ENCODE measurements around the gene FRAS1. TPM values are rescaled to one million over a fixed set of nuclear protein-coding genes. Genes with fewer than 3 reads are reported as not detected.
"Not testable (repeated sequence)": the region's sequence is repeated elsewhere in the genome, so short reads cannot be mapped to it uniquely, and the experiment has no call there.

Gene FRAS1
- total and polyA plus RNA-seq, 3 experiments from 2014 or later: not detected

GRCh38 chr4:78244705-78245485 lies 187.8 kb downstream of the FRAS1 start:
- H3K9me3 ChIP-seq (ENCODE audit: low read length): no peaks in the 10 kb centered on the region
- ChIA-PET CTCF (no interaction called here), POLR2A (no interaction called here)
- no peak for DNase-seq
- H3K27ac ChIP-seq (ENCODE audit: low read depth, low read length): no peak overlapping the region
- Mint-ChIP-seq H3K4me3 (no peak overlapping the region), H3K27ac (no peak overlapping the region), H3K9me3 (peaks cover 0 to 1% (median 0%) of the 10 kb centered on the region in 5 donors), H3K27me3 (peaks cover 0 to 6% of the 10 kb centered on the region in 2 donors), H3K36me3 (no peaks in the 10 kb centered on the region), H3K4me1 (no peaks in the 10 kb centered on the region)
- no peaks in the 10 kb centered on the region for H3K27me3 ChIP-seq (ENCODE audit: insufficient read depth, low read length, poor library complexity, severe bottlenecking)
- H3K4me1 ChIP-seq (ENCODE audit: insufficient read depth, low read length): no peaks in the 10 kb centered on the region
- no peaks in the 10 kb centered on the region for H3K36me3 ChIP-seq (ENCODE audit: insufficient read depth, low read length)
- no peak overlapping the region for H3K4me3 ChIP-seq (ENCODE audit: low read length)

GRCh38 chr4:78247536-78248285 lies 190.6 kb downstream of the FRAS1 start:
- Histone ChIP-seq H3K4me1 (ENCODE audit: insufficient read depth, low read length) (no peaks in the 10 kb centered on the region), H3K4me3 (ENCODE audit: low read length) (no peak overlapping the region), H3K27ac (ENCODE audit: low read depth, low read length) (no peak overlapping the region), H3K27me3 (ENCODE audit: insufficient read depth, low read length, poor library complexity, severe bottlenecking) (no peaks in the 10 kb centered on the region), H3K9me3 (ENCODE audit: low read length) (no peaks in the 10 kb centered on the region), H3K36me3 (ENCODE audit: insufficient read depth, low read length) (no peaks in the 10 kb centered on the region)
- no peak overlapping the region for H3K4me3 Mint-ChIP-seq
- no peaks in the 10 kb centered on the region for H3K36me3 Mint-ChIP-seq
- no peaks in the 10 kb centered on the region for H3K4me1 Mint-ChIP-seq
- CTCF ChIA-PET: no interaction called here
- POLR2A ChIA-PET: no interaction called here
- H3K9me3 Mint-ChIP-seq: peaks cover 0 to 12% (median 11%) of the 10 kb centered on the region in 5 donors
- H3K27me3 Mint-ChIP-seq: peaks cover 0 to 6% of the 10 kb centered on the region in 2 donors
- no peak overlapping the region for H3K27ac Mint-ChIP-seq
- no peak for DNase-seq

- H3K36me3 Mint-ChIP-seq: no peaks in the 10 kb centered on the region
- no peak for DNase-seq
- Histone ChIP-seq H3K27ac (ENCODE audit: low read depth, low read length) (no peak overlapping the region), H3K4me1 (ENCODE audit: insufficient read depth, low read length) (no peaks in the 10 kb centered on the region), H3K27me3 (ENCODE audit: insufficient read depth, low read length, poor library complexity, severe bottlenecking) (no peaks in the 10 kb centered on the region), H3K4me3 (ENCODE audit: low read length) (no peak overlapping the region), H3K36me3 (ENCODE audit: insufficient read depth, low read length) (no peaks in the 10 kb centered on the region), H3K9me3 (ENCODE audit: low read length) (no peaks in the 10 kb centered on the region)
- no peak overlapping the region for H3K4me3 Mint-ChIP-seq
- ChIA-PET POLR2A (no interaction called here), CTCF (no interaction called here)
- H3K4me1 Mint-ChIP-seq: no peaks in the 10 kb centered on the region
- H3K27ac Mint-ChIP-seq: no peak overlapping the region
- H3K27me3 Mint-ChIP-seq: peaks cover 0 to 6% of the 10 kb centered on the region in 2 donors
- H3K9me3 Mint-ChIP-seq: peaks cover 4 to 20% (median 10%) of the 10 kb centered on the region in 5 donors
Measured at GRCh38 chr4:78250500-78250899, 193.4 kb downstream of the FRAS1 start.

- H3K27ac ChIP-seq (ENCODE audit: low read depth, low read length); H3K4me1 ChIP-seq (ENCODE audit: insufficient read depth, low read length); CTCF ChIA-PET; H3K27me3 ChIP-seq (ENCODE audit: insufficient read depth, low read length, poor library complexity, severe bottlenecking); H3K36me3 Mint-ChIP-seq; H3K9me3 ChIP-seq (ENCODE audit: low read length); H3K36me3 ChIP-seq (ENCODE audit: insufficient read depth, low read length); DNase-seq; POLR2A ChIA-PET; H3K4me3 Mint-ChIP-seq; H3K27ac Mint-ChIP-seq; H3K27me3 Mint-ChIP-seq; H3K4me3 ChIP-seq (ENCODE audit: low read length); H3K4me1 Mint-ChIP-seq: not testable (repeated sequence)
- H3K9me3 Mint-ChIP-seq: peaks cover 4 to 20% (median 10%) of the 10 kb centered on the region in 5 donors
Measured at GRCh38 chr4:78252773-78253172, 195.7 kb downstream of the FRAS1 start.

- H3K4me3 Mint-ChIP-seq: no peak overlapping the region
- ChIA-PET POLR2A (no interaction called here), CTCF (no interaction called here)
- H3K27ac ChIP-seq (ENCODE audit: low read depth, low read length): no peak overlapping the region
- DNase-seq: no peak
- H3K9me3 Mint-ChIP-seq: peaks cover 4 to 20% (median 10%) of the 10 kb centered on the region in 5 donors
- H3K9me3 ChIP-seq (ENCODE audit: low read length): no peaks in the 10 kb centered on the region
- no peak overlapping the region for H3K27ac Mint-ChIP-seq
- no peaks in the 10 kb centered on the region for H3K36me3 Mint-ChIP-seq
- H3K27me3 ChIP-seq (ENCODE audit: insufficient read depth, low read length, poor library complexity, severe bottlenecking): no peaks in the 10 kb centered on the region
- no peaks in the 10 kb centered on the region for H3K36me3 ChIP-seq (ENCODE audit: insufficient read depth, low read length)
- H3K4me1 ChIP-seq (ENCODE audit: insufficient read depth, low read length): no peaks in the 10 kb centered on the region
- H3K27me3 Mint-ChIP-seq: no peaks in the 10 kb centered on the region
- no peak overlapping the region for H3K4me3 ChIP-seq (ENCODE audit: low read length)
- H3K4me1 Mint-ChIP-seq: no peaks in the 10 kb centered on the region
Measured at GRCh38 chr4:78254893-78255292, 197.8 kb downstream of the FRAS1 start.

GRCh38 chr4:78265006-78265405 lies 207.9 kb downstream of the FRAS1 start:
- CTCF ChIA-PET: no interaction called here

GRCh38 chr4:78267790-78268189 lies 210.7 kb downstream of the FRAS1 start:
- POLR2A ChIA-PET: no interaction called here
- CTCF ChIA-PET: no interaction called here
- no peak overlapping the region for H3K4me3 Mint-ChIP-seq
- Histone ChIP-seq H3K4me3 (ENCODE audit: low read length) (no peak overlapping the region), H3K9me3 (ENCODE audit: low read length) (no peaks in the 10 kb centered on the region), H3K36me3 (ENCODE audit: insufficient read depth, low read length) (no peaks in the 10 kb centered on the region), H3K4me1 (ENCODE audit: insufficient read depth, low read length) (no peaks in the 10 kb centered on the region), H3K27me3 (ENCODE audit: insufficient read depth, low read length, poor library complexity, severe bottlenecking) (no peaks in the 10 kb centered on the region), H3K27ac (ENCODE audit: low read depth, low read length) (no peak overlapping the region)
- no peaks in the 10 kb centered on the region for H3K27me3 Mint-ChIP-seq
- no peak for DNase-seq
- H3K27ac Mint-ChIP-seq: no peak overlapping the region
- H3K9me3 Mint-ChIP-seq: peaks cover 1 to 4% (median 3%) of the 10 kb centered on the region in 5 donors
- no peaks in the 10 kb centered on the region for H3K4me1 Mint-ChIP-seq
- no peaks in the 10 kb centered on the region for H3K36me3 Mint-ChIP-seq

More at GRCh38 chr4:78265006-78265405, 207.9 kb downstream of the FRAS1 start:
- Mint-ChIP-seq H3K27ac (no peak overlapping the region), H3K4me3 (no peak overlapping the region), H3K27me3 (no peaks in the 10 kb centered on the region), H3K9me3 (peaks cover 3 to 9% (median 4%) of the 10 kb centered on the region in 5 donors), H3K36me3 (no peaks in the 10 kb centered on the region), H3K4me1 (no peaks in the 10 kb centered on the region)
- Histone ChIP-seq H3K27ac (ENCODE audit: low read depth, low read length) (no peak overlapping the region), H3K9me3 (ENCODE audit: low read length) (no peaks in the 10 kb centered on the region), H3K4me3 (ENCODE audit: low read length) (no peak overlapping the region), H3K27me3 (ENCODE audit: insufficient read depth, low read length, poor library complexity, severe bottlenecking) (no peaks in the 10 kb centered on the region), H3K36me3 (ENCODE audit: insufficient read depth, low read length) (no peaks in the 10 kb centered on the region), H3K4me1 (ENCODE audit: insufficient read depth, low read length) (no peaks in the 10 kb centered on the region)
- DNase-seq: no peak
- POLR2A ChIA-PET: no interaction called here

- Histone ChIP-seq H3K9me3 (ENCODE audit: low read length) (no peaks in the 10 kb centered on the region), H3K27me3 (ENCODE audit: insufficient read depth, low read length, poor library complexity, severe bottlenecking) (no peaks in the 10 kb centered on the region), H3K4me1 (ENCODE audit: insufficient read depth, low read length) (no peaks in the 10 kb centered on the region), H3K4me3 (ENCODE audit: low read length) (no peak overlapping the region), H3K36me3 (ENCODE audit: insufficient read depth, low read length) (no peaks in the 10 kb centered on the region), H3K27ac (ENCODE audit: low read depth, low read length) (no peak overlapping the region)
- CTCF ChIA-PET: no interaction called here
- Mint-ChIP-seq H3K4me1 (no peaks in the 10 kb centered on the region), H3K4me3 (no peak overlapping the region), H3K27me3 (no peaks in the 10 kb centered on the region), H3K36me3 (no peaks in the 10 kb centered on the region), H3K9me3 (peaks cover 0 to 4% (median 3%) of the 10 kb centered on the region in 5 donors), H3K27ac (no peak overlapping the region)
- no peak for DNase-seq
- POLR2A ChIA-PET: no interaction called here
Measured at GRCh38 chr4:78268597-78268996, 211.5 kb downstream of the FRAS1 start.
